Measurements from ENCODE around the gene PRELID2. TPM values are rescaled to one million over a fixed set of nuclear protein-coding genes. Genes with fewer than 3 reads are reported as not detected.

Gene PRELID2
- total RNA-seq, 4 donors from 2014 or later: 6.5 to 24.1 (median 12.7) TPM

GRCh38 chr5:145829708-145830361, 5.3 kb downstream of the PRELID2 start:
- ATAC-seq (ENCODE audit: low FRiP score) (no peak), DNase-seq (ENCODE audit: low spot score) (no peak)
- TF ChIP-seq CTCF (IDR thresholded peaks at IDR 0.05): no peak

- DNase-seq (ENCODE audit: low spot score): no peak
- no peak for ATAC-seq (ENCODE audit: low FRiP score)
- no peak for TF ChIP-seq CTCF (IDR thresholded peaks at IDR 0.05)
Measured at GRCh38 chr5:145826895-145827674, 8.1 kb downstream of the PRELID2 start.

- ATAC-seq (ENCODE audit: low FRiP score) (no peak), DNase-seq (ENCODE audit: low spot score) (no peak)
- no peak for TF ChIP-seq CTCF (IDR thresholded peaks at IDR 0.05)
Measured at GRCh38 chr5:145825751-145826180, 9.4 kb downstream of the PRELID2 start.

- DNase-seq (ENCODE audit: low spot score): no peak
- TF ChIP-seq CTCF (IDR thresholded peaks at IDR 0.05): no peak
- no peak for ATAC-seq (ENCODE audit: low FRiP score)
Measured at GRCh38 chr5:145824040-145824439, 11.1 kb downstream of the PRELID2 start.

- ATAC-seq (ENCODE audit: low FRiP score) (no peak), DNase-seq (ENCODE audit: low spot score) (no peak)
- no peak for TF ChIP-seq CTCF (IDR thresholded peaks at IDR 0.05)
Measured at GRCh38 chr5:145818604-145819003, 16.5 kb downstream of the PRELID2 start.

- ATAC-seq (ENCODE audit: low FRiP score): no peak
- TF ChIP-seq CTCF (IDR thresholded peaks at IDR 0.05): no peak
Measured at GRCh38 chr5:145812877-145813276, 22.3 kb downstream of the PRELID2 start.

More at GRCh38 chr5:145812877-145813276, 22.3 kb downstream of the PRELID2 start:
- no peak for DNase-seq (ENCODE audit: low spot score)
